Adrenal gland (tissue), 12 donors: ENCODE results near the gene MSMO1. TPM values are rescaled to one million over a fixed set of nuclear protein-coding genes. Genes with fewer than 3 reads are reported as not detected.

ENCODE experiments used
- DNase-seq, 7 donors: peaks; one replicate each; pipeline ENCODE4 v3.0.0-alpha.2; 2019 to 2020
- H3K27ac ChIP-seq, 5 donors: fragments of 200-600 bp; sonication (generic) in 4 of 5; 1 replicate in 3 of 5; 2 replicates in 2 of 5; pipeline versions ENCODE4 v1.5.1 to v1.8.0; 2016 to 2020; ENCODE audit warnings: mild to moderate bottlenecking in 1 of 5
- H3K27me3 ChIP-seq: fragments of 200-600 bp; 2 replicates; pipeline ENCODE4 v1.8.0; 2021
- H3K36me3 ChIP-seq, 2 donors: fragments of 200-600 bp; replicated peaks in 1 of 2; 1 replicate in 1 of 2; 2 replicates in 1 of 2; pipeline versions ENCODE4 v1.5.1 to v1.8.0; 2018 to 2022
- H3K4me1 ChIP-seq, 2 donors: fragments of 200-600 bp; replicated peaks in 1 of 2; 1 replicate in 1 of 2; 2 replicates in 1 of 2; pipeline versions ENCODE4 v1.5.1 to v1.8.0; 2018 to 2021
- H3K4me3 ChIP-seq, 4 donors: fragments of 200-600 bp; sonication (generic) in 3 of 4; one replicate each; pipeline ENCODE4 v1.5.1; 2016 to 2018
- H3K9me3 ChIP-seq, 3 donors: fragments of 200-600 bp; sonication (generic) in 1 of 3; replicated peaks in 1 of 3; 1 replicate in 2 of 3; 2 replicates in 1 of 3; pipeline versions ENCODE4 v1.5.1 to v1.8.0; 2016 to 2021
- POLR2A ChIP-seq, 2 donors: fragments of 450-650 bp; IDR thresholded peaks; one replicate each; pipeline ENCODE4 v1.6.1; 2017; ENCODE audit warnings: antibody characterized with exemption in 2 of 2, mild to moderate bottlenecking in 2 of 2, moderate library complexity in 1 of 2
- WGBS, 4 donors: extraction: QIAGEN DNeasy Blood & Tissue Kit in 2 of 4; methylation state at CpG; one replicate each; pipeline versions ENCODE4 v1.1.5 to v1.1.7; 2013 to 2017; 5-methylcytosine and 5-hydroxymethylcytosine counted together
- intact Hi-C, 2 donors: fragments of 100-400 bp; cut with DNase I; formaldehyde crosslinking; loops; one replicate each; pipeline versions ENCODE4 v1.14.1 to v1.15.0; 2022 to 2023
- polyA plus RNA-seq, 3 donors: library from polyadenylated mRNA; stranded (reverse); fragments of 200-250 nt in 2 of 3; fragments of 350-450 nt in 1 of 3; fragmentation: Illumina TruSeq in 1 of 3; extraction: RNeasy Lipid Tissue Mini Kit (QIAGEN cat#74804) in 1 of 3; gene quantifications; one replicate each; pipeline ENCODE4 v1.2.3, GENCODE V29; 2013 to 2014
- total RNA-seq, 9 donors: library from RNA; depleted of rRNA in 4 of 9; stranded (reverse); fragments of >200 nt in 4 of 9; fragments of 120-200 nt in 1 of 9; fragmentation: NEBNext Ultra II Directional in 1 of 9; extraction: Animal tissue kit (Norgen Biotek cat#: 25700) in 1 of 9; gene quantifications; one replicate each; pipeline versions ENCODE4 v1.1.0 to v1.2.4, GENCODE V29; 2013 to 2023
- TF ChIP-seq, protein P1 (sequence below), 6 experiments: fragments of 450-650 bp in 4 of 6; fragments of 200-600 bp in 2 of 6; sonication (generic) in 1 of 6; IDR thresholded peaks; 1 replicate in 5 of 6; 2 replicates in 1 of 6; pipeline versions ENCODE4 v1.5.1 to v1.8.0; 2016 to 2021; ENCODE audit warnings: antibody characterized with exemption in 6 of 6, mild to moderate bottlenecking in 2 of 6, moderate library complexity in 1 of 6
- donor health status: healthy with polysubstance abuse.
- donor health status: Bipolar disorder and iron deficiency.
- donor health status: DM: yes; HTN: yes; CAD: no.
- donor health status: DM: no; HTN: no; CAD: no.
- donor health status: DM: no; HTN: no; CAD: no.
- donor health status: DM: yes; HTN: yes; CAD: no.

MSMO1 gene
- total and polyA plus RNA-seq, 12 donors, result 9.3 to 2,076 (median 56.6) TPM

DNA sequence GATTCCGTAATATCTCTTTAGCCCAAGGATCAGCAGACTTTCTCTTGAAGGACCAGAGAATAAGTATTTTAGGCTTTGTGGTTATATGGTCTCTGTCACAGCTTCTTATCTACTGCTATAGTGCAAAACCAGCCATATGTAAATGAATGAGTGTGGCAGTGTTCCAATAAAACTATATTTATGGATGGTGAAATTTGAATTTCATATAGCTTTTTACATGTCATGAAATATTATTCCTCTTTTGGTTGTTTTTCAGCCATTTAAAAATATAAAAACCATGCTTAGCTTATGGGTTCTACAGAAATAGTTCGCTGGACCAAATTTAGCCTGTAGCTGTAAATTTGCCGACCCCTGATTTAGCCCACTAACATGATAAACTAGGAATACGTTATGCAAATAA lies 18.0 kb upstream of the MSMO1 start:
- intact Hi-C loops, result no loop called here
- TF ChIP-seq, protein P1, sequence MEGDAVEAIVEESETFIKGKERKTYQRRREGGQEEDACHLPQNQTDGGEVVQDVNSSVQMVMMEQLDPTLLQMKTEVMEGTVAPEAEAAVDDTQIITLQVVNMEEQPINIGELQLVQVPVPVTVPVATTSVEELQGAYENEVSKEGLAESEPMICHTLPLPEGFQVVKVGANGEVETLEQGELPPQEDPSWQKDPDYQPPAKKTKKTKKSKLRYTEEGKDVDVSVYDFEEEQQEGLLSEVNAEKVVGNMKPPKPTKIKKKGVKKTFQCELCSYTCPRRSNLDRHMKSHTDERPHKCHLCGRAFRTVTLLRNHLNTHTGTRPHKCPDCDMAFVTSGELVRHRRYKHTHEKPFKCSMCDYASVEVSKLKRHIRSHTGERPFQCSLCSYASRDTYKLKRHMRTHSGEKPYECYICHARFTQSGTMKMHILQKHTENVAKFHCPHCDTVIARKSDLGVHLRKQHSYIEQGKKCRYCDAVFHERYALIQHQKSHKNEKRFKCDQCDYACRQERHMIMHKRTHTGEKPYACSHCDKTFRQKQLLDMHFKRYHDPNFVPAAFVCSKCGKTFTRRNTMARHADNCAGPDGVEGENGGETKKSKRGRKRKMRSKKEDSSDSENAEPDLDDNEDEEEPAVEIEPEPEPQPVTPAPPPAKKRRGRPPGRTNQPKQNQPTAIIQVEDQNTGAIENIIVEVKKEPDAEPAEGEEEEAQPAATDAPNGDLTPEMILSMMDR (IDR thresholded peaks at IDR 0.05), result no peak
- TF ChIP-seq POLR2A (IDR thresholded peaks at IDR 0.05), result no peak
- DNase-seq, result no peak
- WGBS, 4 donors, result 97 to 99% (median 98%) methylated on average over 4 of the region's 4 CpGs
- Histone ChIP-seq H3K4me3 (no peak overlapping the region), H3K9me3 (no peaks in the 10 kb centered on the region), H3K27me3 (no peaks in the 10 kb centered on the region), H3K36me3 (no peaks in the 10 kb centered on the region), H3K27ac (no peak overlapping the region), H3K4me1 (peaks cover 11 to 12% of the 10 kb centered on the region in 2 donors)

DNA sequence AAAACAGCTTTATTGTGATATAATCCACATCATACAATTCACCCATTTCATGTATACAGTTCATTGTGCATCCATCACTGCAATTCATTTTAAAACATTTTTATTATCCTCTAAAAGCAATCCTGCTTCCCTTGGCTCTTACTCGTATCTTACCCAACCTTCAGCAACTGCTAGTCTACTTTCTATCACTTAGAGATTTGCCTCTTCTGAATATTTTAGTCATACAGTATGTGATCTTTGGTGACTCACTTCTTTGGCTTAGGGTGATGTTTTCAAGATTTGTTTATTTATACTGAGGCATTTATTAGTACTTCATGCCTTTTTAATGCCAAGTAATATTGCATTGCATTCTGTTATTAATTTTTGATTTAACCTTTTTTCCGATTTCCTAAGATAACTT lies 15.0 kb upstream of the MSMO1 start:
- Histone ChIP-seq H3K4me1 (peaks cover 7 to 12% of the 10 kb centered on the region in 2 donors), H3K4me3 (no peak overlapping the region), H3K9me3 (no peaks in the 10 kb centered on the region), H3K36me3 (no peaks in the 10 kb centered on the region), H3K27me3 (no peaks in the 10 kb centered on the region), H3K27ac (no peak overlapping the region)
- no peak for TF ChIP-seq POLR2A (IDR thresholded peaks at IDR 0.05)
- TF ChIP-seq, protein P1 (IDR thresholded peaks at IDR 0.05), result no peak
- 57 to 73% (median 58%) methylated on average over 2 of the region's 2 CpGs for WGBS, 4 donors
- no peak for DNase-seq
- intact Hi-C loops, result no loop called here

DNA sequence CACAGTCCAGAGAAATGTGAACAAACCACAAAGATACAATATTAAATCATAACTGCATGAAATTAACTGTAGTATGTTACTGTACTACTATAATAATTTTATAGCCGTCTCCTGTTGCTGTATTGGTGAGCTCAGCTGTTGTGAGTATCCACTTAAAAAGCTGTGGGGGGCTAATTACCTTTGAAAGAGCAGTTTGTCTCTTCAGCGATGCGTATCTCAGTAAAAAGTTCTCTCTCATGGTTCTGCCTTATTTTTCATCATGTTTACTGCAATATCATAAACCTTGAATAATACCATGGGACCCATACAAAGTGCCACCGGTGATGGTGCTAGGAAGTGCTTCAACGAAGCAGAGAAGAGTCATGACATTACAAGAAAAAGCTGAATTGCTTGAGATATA lies 8.4 kb upstream of the MSMO1 start:
- H3K9me3 ChIP-seq, result no peaks in the 10 kb centered on the region
- H3K27me3 ChIP-seq, result no peaks in the 10 kb centered on the region
- H3K4me3 ChIP-seq, result no peak overlapping the region
- WGBS, 4 donors, result 91 to 98% (median 97%) methylated on average over 5 of the region's 5 CpGs
- no peaks in the 10 kb centered on the region for H3K36me3 ChIP-seq
- no peak overlapping the region for H3K27ac ChIP-seq
- intact Hi-C loops, result no loop called here
- no peak for DNase-seq
- no peaks in the 10 kb centered on the region for H3K4me1 ChIP-seq
- no peak for TF ChIP-seq POLR2A (IDR thresholded peaks at IDR 0.05)
- TF ChIP-seq, protein P1 (IDR thresholded peaks at IDR 0.05), result no peak

DNA sequence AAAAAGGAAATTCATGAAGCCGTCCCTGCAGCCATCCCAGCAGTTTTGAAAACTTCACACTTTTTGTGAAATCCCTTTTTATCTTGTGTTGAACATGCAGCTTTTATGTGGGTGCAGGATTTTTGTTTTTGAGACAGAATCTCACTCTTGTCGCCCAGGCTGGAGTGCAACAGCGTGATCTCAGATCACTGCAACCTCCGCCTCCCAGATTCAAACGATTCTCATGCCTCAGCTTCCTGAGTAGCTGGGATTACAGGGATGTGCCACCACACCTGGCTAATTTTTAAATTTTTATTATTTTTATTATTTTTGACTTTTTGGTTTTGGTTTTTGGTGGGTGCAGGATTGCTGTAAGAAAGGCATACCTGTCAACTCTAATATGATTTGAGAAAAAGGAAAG lies 8.0 kb upstream of the MSMO1 start:
- Histone ChIP-seq H3K9me3 (no peaks in the 10 kb centered on the region), H3K27me3 (no peaks in the 10 kb centered on the region), H3K4me3 (no peak overlapping the region), H3K27ac (no peak overlapping the region), H3K36me3 (no peaks in the 10 kb centered on the region), H3K4me1 (no peaks in the 10 kb centered on the region)
- 95 to 98% (median 97%) methylated on average over 5 of the region's 5 CpGs for WGBS, 4 donors
- intact Hi-C loops, result no loop called here
- no peak for TF ChIP-seq POLR2A (IDR thresholded peaks at IDR 0.05)
- TF ChIP-seq, protein P1 (IDR thresholded peaks at IDR 0.05), result no peak
- no peak for DNase-seq
